SK-N-SH (cell line): Measurements from ENCODE around the gene ADAMTS14.

Experiments
- CTCF ChIP-seq: fragments of 200-600 bp; sonication (generic); IDR thresholded peaks from 2 replicates; pipeline ENCODE4 v1.6.1; 2017; ENCODE audit warnings: antibody characterized with exemption, mild to moderate bottlenecking, moderate library complexity
- FOXM1 ChIP-seq: IDR thresholded peaks from 2 replicates; pipeline ENCODE4 v1.4.0; 2012; ENCODE audit warnings: low read depth, mild to moderate bottlenecking
- RFX5 ChIP-seq: IDR thresholded peaks from 2 replicates; pipeline ENCODE4 v1.6.1; 2012; ENCODE audit warnings: mild to moderate bottlenecking, improper control_type of control experiment, low read length
- TF ChIP-seq, protein P1 (sequence below): IDR thresholded peaks from 2 replicates; pipeline ENCODE4 v1.4.0; 2012; ENCODE audit warnings: low read depth
- TF ChIP-seq, protein P2 (sequence below): IDR thresholded peaks from 2 replicates; pipeline ENCODE4 v1.6.1; 2012; ENCODE audit warnings: mild to moderate bottlenecking, low read depth, low read length, moderate library complexity

DNA sequence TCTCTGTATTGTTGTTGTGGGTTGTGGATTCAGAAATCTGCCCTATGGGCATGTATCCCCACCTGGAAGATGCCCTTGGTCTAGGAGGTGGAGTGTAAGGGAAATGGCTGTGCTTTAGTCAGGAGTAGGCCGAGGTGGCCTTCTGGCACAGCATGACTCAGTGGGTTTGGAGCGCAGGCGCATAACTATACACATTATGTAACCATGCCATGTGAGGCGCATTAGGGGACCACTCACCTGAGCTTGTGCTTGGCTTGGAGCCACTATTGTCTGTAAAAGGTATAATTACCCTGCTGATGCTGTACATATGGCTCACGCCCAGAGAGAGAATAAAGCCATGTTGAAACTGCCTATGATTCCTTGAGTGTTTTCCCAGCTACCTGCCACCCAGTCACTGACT lies 20.6 kb upstream of the ADAMTS14 start:
- TF ChIP-seq CTCF = no peak
- TF ChIP-seq FOXM1 = no peak
- TF ChIP-seq, protein P1, sequence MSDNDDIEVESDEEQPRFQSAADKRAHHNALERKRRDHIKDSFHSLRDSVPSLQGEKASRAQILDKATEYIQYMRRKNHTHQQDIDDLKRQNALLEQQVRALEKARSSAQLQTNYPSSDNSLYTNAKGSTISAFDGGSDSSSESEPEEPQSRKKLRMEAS = no peak
- no peak for TF ChIP-seq RFX5
- TF ChIP-seq, protein P2, sequence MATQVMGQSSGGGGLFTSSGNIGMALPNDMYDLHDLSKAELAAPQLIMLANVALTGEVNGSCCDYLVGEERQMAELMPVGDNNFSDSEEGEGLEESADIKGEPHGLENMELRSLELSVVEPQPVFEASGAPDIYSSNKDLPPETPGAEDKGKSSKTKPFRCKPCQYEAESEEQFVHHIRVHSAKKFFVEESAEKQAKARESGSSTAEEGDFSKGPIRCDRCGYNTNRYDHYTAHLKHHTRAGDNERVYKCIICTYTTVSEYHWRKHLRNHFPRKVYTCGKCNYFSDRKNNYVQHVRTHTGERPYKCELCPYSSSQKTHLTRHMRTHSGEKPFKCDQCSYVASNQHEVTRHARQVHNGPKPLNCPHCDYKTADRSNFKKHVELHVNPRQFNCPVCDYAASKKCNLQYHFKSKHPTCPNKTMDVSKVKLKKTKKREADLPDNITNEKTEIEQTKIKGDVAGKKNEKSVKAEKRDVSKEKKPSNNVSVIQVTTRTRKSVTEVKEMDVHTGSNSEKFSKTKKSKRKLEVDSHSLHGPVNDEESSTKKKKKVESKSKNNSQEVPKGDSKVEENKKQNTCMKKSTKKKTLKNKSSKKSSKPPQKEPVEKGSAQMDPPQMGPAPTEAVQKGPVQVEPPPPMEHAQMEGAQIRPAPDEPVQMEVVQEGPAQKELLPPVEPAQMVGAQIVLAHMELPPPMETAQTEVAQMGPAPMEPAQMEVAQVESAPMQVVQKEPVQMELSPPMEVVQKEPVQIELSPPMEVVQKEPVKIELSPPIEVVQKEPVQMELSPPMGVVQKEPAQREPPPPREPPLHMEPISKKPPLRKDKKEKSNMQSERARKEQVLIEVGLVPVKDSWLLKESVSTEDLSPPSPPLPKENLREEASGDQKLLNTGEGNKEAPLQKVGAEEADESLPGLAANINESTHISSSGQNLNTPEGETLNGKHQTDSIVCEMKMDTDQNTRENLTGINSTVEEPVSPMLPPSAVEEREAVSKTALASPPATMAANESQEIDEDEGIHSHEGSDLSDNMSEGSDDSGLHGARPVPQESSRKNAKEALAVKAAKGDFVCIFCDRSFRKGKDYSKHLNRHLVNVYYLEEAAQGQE = no peak
